GM23338 (cell line): ENCODE data around the gene PTPRB. TPM values are rescaled to one million over a fixed set of nuclear protein-coding genes. Genes with fewer than 3 reads are reported as not detected.

ENCODE experiments used
- ATAC-seq: fragments of 200-7000 bp; cut with Tn5 transposase; 3 replicates; pipeline ENCODE4 v1.9.1; 2020
- DNase-seq: peaks from one replicate; pipeline ENCODE4 v3.0.0-alpha.2; 2015; ENCODE audit warnings: low spot score
- H2AFZ ChIP-seq: fragments of 200-600 bp; sonication (generic); 2 replicates; pipeline ENCODE4 v1.8.0; 2016; ENCODE audit warnings: antibody characterized with exemption, mild to moderate bottlenecking, moderate library complexity
- H3F3A ChIP-seq: fragments of 200-600 bp; sonication (generic); replicated peaks from 2 replicates; pipeline ENCODE4 v1.8.0; 2017; ENCODE audit warnings: antibody characterized with exemption, mixed run types, low read depth
- H3K27ac ChIP-seq: fragments of 200-600 bp; sonication (generic); 2 replicates; pipeline ENCODE4 v1.6.1; 2016; ENCODE audit warnings: low read depth
- H3K27me3 ChIP-seq: fragments of 200-600 bp; sonication (generic); 2 replicates; pipeline ENCODE4 v1.8.0; 2016; ENCODE audit warnings: mild to moderate bottlenecking, mixed run types, moderate library complexity; ENCODE audit not compliant: insufficient read depth
- H3K36me3 ChIP-seq: fragments of 200-600 bp; sonication (generic); 2 replicates; pipeline ENCODE4 v1.8.0; 2016; ENCODE audit warnings: mild to moderate bottlenecking; ENCODE audit not compliant: insufficient read depth
- H3K4me1 ChIP-seq: fragments of 200-600 bp; sonication (generic); 2 replicates; pipeline ENCODE4 v1.8.0; 2016; ENCODE audit warnings: mild to moderate bottlenecking, moderate library complexity; ENCODE audit not compliant: insufficient read depth
- H3K4me2 ChIP-seq: fragments of 200-600 bp; sonication (generic); 2 replicates; pipeline ENCODE4 v1.7.1; 2017; ENCODE audit warnings: mixed run types
- H3K4me3 ChIP-seq: fragments of 200-600 bp; sonication (generic); 2 replicates; pipeline ENCODE4 v1.6.1; 2016; ENCODE audit warnings: mixed run types
- H3K79me2 ChIP-seq: fragments of 200-600 bp; sonication (generic); replicated peaks from 2 replicates; pipeline ENCODE4 v1.8.0; 2017; ENCODE audit warnings: mild to moderate bottlenecking; ENCODE audit not compliant: insufficient read depth
- H3K9me2 ChIP-seq: fragments of 200-600 bp; sonication (generic); 2 replicates; pipeline ENCODE4 v1.8.0; 2017; ENCODE audit not compliant: insufficient read depth
- H4K20me1 ChIP-seq: fragments of 200-600 bp; sonication (generic); replicated peaks from 2 replicates; pipeline ENCODE4 v1.8.0; 2017; ENCODE audit warnings: mild to moderate bottlenecking; ENCODE audit not compliant: insufficient read depth
- H3K27ac Mint-ChIP-seq: 2 replicates; pipeline ENCODE4 v1.8.0; 2020; ENCODE audit warnings: inconsistent platforms, mild to moderate bottlenecking, moderate library complexity, mixed read lengths
- H3K27me3 Mint-ChIP-seq: 3 replicates; pipeline ENCODE4 v1.8.0; 2022; ENCODE audit warnings: low read depth, mild to moderate bottlenecking, moderate library complexity, mixed read lengths, inconsistent platforms; ENCODE audit not compliant: insufficient read depth, poor library complexity
- H3K36me3 Mint-ChIP-seq: 3 replicates; pipeline ENCODE4 v1.8.0; 2021; ENCODE audit warnings: low read depth, mild to moderate bottlenecking, inconsistent platforms, moderate library complexity, mixed read lengths
- H3K4me1 Mint-ChIP-seq: 3 replicates; pipeline ENCODE4 v1.8.0; 2020; ENCODE audit warnings: mild to moderate bottlenecking, inconsistent platforms, mixed read lengths
- H3K4me3 Mint-ChIP-seq: 3 replicates; pipeline ENCODE4 v1.8.0; 2021; ENCODE audit warnings: moderate library complexity, mild to moderate bottlenecking, inconsistent platforms, mixed read lengths
- H3K9me3 Mint-ChIP-seq: 3 replicates; pipeline ENCODE4 v1.8.0; 2020; ENCODE audit warnings: moderate library complexity, mild to moderate bottlenecking, inconsistent platforms, mixed read lengths
- CREB1 ChIP-seq: fragments of 250-450 bp; sonication (Bioruptor Pico); IDR thresholded peaks from 2 replicates; pipeline ENCODE4 v1.5.0; 2020; ENCODE audit warnings: low read depth, mild to moderate bottlenecking, moderate library complexity
- CTCF ChIP-seq, 2 experiments: fragments of 200-600 bp in 1 of 2; sonication (generic) in 1 of 2; conservative IDR thresholded peaks; 2 replicates each; pipeline versions ENCODE4 v1.5.1 to v1.6.1; 2016 to 2017; ENCODE audit warnings: antibody characterized with exemption in 2 of 2, low read depth in 2 of 2, mild to moderate bottlenecking in 2 of 2, moderate library complexity in 1 of 2
- EZH2 ChIP-seq: fragments of 200-600 bp; sonication (generic); IDR thresholded peaks from one replicate; pipeline ENCODE4 v1.8.0; 2017; ENCODE audit warnings: antibody characterized with exemption, mild to moderate bottlenecking, low read depth; ENCODE audit not compliant: unreplicated experiment
- EZH2phosphoT487 ChIP-seq: fragments of 200-600 bp; sonication (generic); IDR thresholded peaks from one replicate; pipeline ENCODE4 v1.8.1; 2018; ENCODE audit warnings: antibody characterized with exemption; ENCODE audit not compliant: unreplicated experiment
- JUNB ChIP-seq: IDR thresholded peaks from one replicate; pipeline ENCODE4 v1.6.1; 2016; ENCODE audit warnings: antibody characterized with exemption; ENCODE audit not compliant: unreplicated experiment
- NANOG ChIP-seq: IDR thresholded peaks from 2 replicates; pipeline ENCODE4 v1.6.1; 2016; ENCODE audit warnings: antibody characterized with exemption, borderline replicate concordance
- POLR2AphosphoS5 ChIP-seq: IDR thresholded peaks from 2 replicates; pipeline ENCODE4 v1.6.1; 2016; ENCODE audit warnings: antibody characterized with exemption, low read depth
- REST ChIP-seq: IDR thresholded peaks from one replicate; pipeline ENCODE4 v1.6.1; 2018; ENCODE audit warnings: antibody characterized with exemption; ENCODE audit not compliant: unreplicated experiment
- STAT1 ChIP-seq: IDR thresholded peaks from one replicate; pipeline ENCODE4 v1.6.1; 2016; ENCODE audit warnings: antibody characterized with exemption; ENCODE audit not compliant: unreplicated experiment
- ZNF114 ChIP-seq: fragments of 250-450 bp; sonication (Bioruptor Pico); IDR thresholded peaks from 2 replicates; pipeline ENCODE4 v1.5.0; 2020; ENCODE audit warnings: mild to moderate bottlenecking, moderate library complexity
- ZNF331 ChIP-seq: fragments of 250-450 bp; sonication (Bioruptor Pico); IDR thresholded peaks from 2 replicates; pipeline ENCODE4 v1.5.0; 2020; ENCODE audit warnings: low read depth, mild to moderate bottlenecking, moderate library complexity
- ZNF462 ChIP-seq: fragments of 250-450 bp; sonication (Bioruptor Pico); IDR thresholded peaks from 2 replicates; pipeline ENCODE4 v1.5.0; 2020; ENCODE audit warnings: mild to moderate bottlenecking, moderate library complexity
- polyA plus RNA-seq: library from polyadenylated mRNA; unstranded; fragments of >200 nt; fragmentation: Nextera tagmentation; extraction: Ambion mirVana; gene quantifications from 2 replicates; pipeline ENCODE4 v1.2.1, GENCODE V29; 2016
- total RNA-seq: library from RNA; depleted of rRNA; stranded (reverse); fragments of >200 nt; shearing (Covaris generic); gene quantifications from 2 replicates; pipeline ENCODE4 v1.2.3, GENCODE V29; 2014
- TF ChIP-seq, protein P1 (sequence below): IDR thresholded peaks from 2 replicates; pipeline ENCODE4 v1.6.1; 2016; ENCODE audit warnings: antibody characterized with exemption

The PTPRB gene
- total and polyA plus RNA-seq, 2 experiments from 2014 or later = 0.13 to 1.7 TPM

GRCh38 chr12:70467918-70468733 lies 169.1 kb downstream of the PTPRB start:
- Histone ChIP-seq H3K4me1 (no peaks in the 10 kb centered on the region), H3K27me3 (no peaks in the 10 kb centered on the region), H3K4me3 (no peak overlapping the region), H3K27ac (no peak overlapping the region), H3K9me2 (peaks cover 5% of the 10 kb centered on the region; the same call in 1 of the 2 replicates), H3F3A (no peaks in the 10 kb centered on the region), H3K36me3 (peaks cover 9% of the 10 kb centered on the region; the same call in 1 of the 2 replicates), H4K20me1 (no peaks in the 10 kb centered on the region), H3K79me2 (no peaks in the 10 kb centered on the region), H3K4me2 (no peak overlapping the region), H2AFZ (peak overlapping the region; percentile 86)
- no peak for ATAC-seq
- Mint-ChIP-seq H3K4me3 (no peak overlapping the region), H3K4me1 (no peaks in the 10 kb centered on the region), H3K27me3 (peaks cover 2% of the 10 kb centered on the region), H3K36me3 (peaks cover 24% of the 10 kb centered on the region), H3K27ac (no peak overlapping the region), H3K9me3 (peaks cover 24% of the 10 kb centered on the region)
- peak; percentile 8 for DNase-seq
- TF ChIP-seq, protein P1, sequence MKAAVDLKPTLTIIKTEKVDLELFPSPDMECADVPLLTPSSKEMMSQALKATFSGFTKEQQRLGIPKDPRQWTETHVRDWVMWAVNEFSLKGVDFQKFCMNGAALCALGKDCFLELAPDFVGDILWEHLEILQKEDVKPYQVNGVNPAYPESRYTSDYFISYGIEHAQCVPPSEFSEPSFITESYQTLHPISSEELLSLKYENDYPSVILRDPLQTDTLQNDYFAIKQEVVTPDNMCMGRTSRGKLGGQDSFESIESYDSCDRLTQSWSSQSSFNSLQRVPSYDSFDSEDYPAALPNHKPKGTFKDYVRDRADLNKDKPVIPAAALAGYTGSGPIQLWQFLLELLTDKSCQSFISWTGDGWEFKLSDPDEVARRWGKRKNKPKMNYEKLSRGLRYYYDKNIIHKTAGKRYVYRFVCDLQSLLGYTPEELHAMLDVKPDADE = no peak
- no peak for TF ChIP-seq EZH2
- TF ChIP-seq ZNF114 = no peak
- no peak for TF ChIP-seq ZNF331 (CRISPR knock-in tag)
- TF ChIP-seq ZNF462 = no peak
- TF ChIP-seq POLR2AphosphoS5 = no peak
- TF ChIP-seq STAT1 = no peak
- no peak for TF ChIP-seq JUNB
- no peak for TF ChIP-seq CREB1 (CRISPR knock-in tag)
- no peak for TF ChIP-seq EZH2phosphoT487
- no peak for TF ChIP-seq REST
- no peak for TF ChIP-seq NANOG
- no peak for TF ChIP-seq CTCF (conservative IDR thresholded peaks at IDR 0.05; ENCODE audit: low read depth in 2 of 2)
